HG03175 (cell line): ENCODE results near the gene CDH5.

Experiments
- ATAC-seq: cut with Tn5 transposase; IDR thresholded peaks from one replicate; pipeline ENCODE4 v1.9.1; 2021; ENCODE audit warnings: mild to moderate bottlenecking, moderate library complexity; ENCODE audit not compliant: unreplicated experiment

CDH5 gene

DNA sequence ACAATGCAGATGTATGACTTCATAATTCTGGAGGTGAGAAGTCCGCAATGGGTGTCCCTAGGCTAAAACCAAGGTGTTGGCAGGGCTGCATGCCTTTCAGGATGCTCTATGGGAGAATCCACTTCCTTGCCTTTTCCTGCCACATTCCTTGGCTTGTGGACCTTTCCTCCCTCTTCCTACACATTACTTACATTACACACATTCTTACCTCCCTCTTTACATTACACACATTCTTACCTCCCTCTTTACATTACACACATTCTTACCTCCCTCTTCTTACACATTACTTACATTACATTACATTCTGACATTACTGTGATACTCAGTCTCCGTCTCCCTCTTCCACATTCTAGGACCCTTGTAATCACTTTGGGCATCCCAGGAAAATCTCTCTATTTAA, 14.2 kb upstream of the CDH5 start:
- ATAC-seq = no peak

DNA sequence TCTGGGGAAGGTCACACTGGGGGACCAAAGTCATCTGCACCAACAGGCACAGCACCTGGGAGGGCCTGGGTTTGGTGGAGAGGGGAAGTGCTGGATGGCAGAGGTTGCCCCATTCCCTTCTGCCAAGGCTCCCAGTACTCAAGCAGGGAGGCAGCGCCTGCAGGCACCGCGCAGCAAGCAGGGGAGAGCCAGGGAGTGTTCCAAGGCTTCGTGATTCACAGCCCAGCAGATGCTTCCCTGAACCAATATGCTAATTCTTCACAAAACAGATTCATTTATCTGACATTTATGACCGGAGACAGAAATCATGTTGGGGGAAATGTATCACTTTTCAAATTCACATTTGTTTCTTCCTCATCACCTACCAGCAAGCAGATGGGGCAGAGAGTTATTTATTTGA, 13.4 kb upstream of the CDH5 start:
- ATAC-seq = no peak

DNA sequence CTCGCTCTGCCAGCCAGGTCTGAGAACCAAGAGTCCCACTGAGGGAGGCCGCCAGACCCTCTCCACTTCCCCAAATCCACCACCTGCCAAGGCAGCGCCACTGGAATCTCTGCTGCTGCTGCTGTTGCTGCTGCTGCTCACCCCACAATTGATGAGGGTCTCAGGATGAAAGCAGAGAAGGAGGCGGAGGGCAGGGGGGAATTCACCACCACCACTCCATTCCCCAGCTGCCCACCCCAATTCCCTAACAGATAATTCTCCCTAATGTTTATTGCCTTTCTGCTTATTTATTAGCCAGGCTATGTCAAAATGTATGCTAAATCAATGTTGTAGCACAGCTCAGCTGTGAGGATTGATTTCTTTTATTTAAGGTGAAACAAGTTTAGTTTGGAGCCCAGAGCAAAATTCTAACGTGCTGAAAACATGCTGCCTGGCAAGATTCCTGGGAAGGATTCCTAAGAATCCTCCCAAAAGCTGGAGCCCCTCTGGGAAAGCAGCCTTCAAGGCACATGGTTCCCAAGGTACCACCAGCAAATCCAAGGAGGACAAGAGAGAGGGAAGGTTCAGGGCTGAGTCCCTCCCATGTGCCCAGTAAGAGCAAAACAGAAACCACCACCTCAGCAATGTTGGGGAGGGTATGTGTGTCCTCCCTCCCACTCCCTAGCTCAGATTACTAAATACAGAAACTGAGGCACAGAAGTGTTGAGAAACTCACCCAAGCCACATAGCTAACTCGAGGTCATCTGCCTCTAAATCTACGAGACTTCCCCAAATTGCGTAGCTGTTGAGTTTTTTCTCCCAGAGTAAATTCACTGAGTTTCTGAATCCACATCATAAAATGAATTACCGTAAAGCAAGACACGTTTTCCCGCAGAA, 12.2 kb upstream of the CDH5 start:
- ATAC-seq = no peak

DNA sequence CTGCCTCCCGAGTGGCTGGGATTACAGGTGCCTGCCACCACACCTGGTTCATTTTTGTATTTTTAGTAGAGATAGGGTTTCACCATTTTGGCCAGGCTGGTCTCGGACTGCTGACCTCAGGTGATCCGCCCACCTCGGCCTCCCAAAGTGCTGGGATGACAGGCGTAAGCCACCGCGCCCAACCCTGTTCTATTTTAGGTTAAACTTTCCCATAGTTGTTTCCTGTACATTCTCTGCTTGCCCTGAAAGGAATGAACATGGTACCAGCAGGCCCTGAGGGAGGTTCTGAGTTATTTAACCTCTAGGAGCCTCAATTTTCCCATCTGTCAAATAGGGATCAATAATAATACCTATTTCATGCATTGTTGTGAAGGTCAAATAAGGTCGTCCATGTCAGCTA, 11.0 kb upstream of the CDH5 start:
- ATAC-seq = no peak

DNA sequence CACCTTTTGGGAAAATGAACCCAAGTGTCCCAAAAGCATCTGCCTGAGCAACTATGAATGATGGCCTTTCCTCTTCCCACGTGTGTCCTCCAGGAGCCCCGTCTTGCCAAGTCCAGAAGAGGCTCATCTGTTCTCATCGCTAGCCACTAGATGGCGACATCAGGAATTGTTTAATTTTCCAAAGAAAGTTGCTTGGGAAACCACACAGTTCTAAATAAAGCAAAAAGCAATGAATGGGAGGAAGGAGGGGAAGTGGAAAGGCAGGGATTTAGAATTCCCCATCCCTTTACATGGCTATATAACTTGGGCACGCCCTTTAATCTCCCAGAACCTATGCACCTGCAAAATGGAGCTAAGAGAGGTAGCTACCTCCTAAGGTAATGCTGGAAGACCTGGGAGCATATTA, 9.0 kb upstream of the CDH5 start:
- no peak for ATAC-seq

DNA sequence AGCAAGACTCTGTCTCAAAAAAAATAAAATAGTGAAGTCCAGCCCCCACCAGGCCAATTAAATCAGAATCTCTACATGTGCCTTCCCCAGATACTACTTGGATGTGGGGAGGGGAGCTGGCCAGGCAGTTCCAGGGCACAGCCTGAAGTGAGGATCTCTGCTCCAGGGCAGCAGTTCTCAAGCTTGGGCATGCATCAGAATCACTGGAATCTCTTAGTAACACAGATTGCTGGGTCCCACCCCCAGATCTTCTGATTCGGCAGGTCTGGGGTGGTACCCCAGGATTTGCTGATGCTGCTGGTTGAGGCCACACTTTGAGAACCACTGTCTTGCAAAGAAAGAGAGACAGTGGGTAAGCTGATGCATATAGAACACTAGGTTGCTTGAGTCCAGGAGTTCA, 8.3 kb upstream of the CDH5 start:
- ATAC-seq = no peak

DNA sequence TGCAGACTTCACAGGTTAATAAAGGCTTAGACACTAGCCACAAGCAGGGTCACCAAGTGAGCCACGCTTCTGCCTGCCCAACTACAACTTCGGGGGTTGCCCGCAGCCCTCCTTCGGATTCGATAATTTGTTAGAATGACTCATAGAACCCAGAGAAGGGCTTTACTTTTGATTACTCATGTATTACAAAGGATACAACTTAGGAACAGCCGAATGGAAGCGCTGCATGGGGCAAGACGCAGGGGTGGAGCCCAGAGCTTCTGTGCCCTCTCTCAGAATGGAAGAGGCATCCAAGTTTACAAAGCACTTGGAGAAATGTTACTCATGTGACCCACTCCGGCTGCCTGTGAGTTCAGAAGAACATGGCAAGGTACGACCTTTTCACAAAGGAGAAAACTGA, 7.5 kb upstream of the CDH5 start:
- no peak for ATAC-seq

DNA sequence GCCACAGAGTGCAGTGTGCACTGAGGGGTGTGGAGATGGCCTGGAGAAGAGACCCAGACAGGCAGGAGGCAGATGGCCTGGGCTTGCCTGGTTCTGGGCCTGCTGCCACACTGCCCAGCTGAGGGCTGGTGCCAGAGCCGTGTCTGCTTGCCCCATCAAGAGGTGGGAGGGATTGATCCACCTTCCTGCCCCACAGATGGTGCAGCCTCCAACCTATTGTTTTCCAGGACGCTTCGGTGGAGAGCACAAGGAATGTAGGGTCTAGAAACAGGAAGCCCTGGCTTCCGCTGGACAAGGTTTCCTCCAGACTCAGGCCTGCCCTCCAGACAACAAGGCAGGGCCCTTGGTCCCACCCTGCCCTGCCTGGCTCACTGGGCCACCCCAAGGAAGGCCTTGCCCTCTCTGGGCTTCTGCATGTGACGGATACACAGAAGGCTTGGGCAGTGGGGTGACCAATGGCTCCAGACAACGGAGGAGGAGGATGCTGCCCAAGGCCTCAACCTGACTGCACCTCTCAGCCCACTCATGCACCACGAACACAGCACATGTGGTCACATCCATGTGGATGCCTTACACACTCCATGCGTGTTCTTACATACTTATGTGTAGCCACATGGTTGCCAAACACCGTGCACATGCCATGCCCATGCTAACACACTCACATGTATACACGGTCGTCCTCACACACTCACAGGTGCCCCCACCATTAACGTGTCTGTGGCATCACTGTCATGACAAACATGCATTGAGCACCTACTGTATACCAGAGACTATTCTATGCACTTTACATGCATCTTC, 6.5 kb upstream of the CDH5 start:
- no peak for ATAC-seq

DNA sequence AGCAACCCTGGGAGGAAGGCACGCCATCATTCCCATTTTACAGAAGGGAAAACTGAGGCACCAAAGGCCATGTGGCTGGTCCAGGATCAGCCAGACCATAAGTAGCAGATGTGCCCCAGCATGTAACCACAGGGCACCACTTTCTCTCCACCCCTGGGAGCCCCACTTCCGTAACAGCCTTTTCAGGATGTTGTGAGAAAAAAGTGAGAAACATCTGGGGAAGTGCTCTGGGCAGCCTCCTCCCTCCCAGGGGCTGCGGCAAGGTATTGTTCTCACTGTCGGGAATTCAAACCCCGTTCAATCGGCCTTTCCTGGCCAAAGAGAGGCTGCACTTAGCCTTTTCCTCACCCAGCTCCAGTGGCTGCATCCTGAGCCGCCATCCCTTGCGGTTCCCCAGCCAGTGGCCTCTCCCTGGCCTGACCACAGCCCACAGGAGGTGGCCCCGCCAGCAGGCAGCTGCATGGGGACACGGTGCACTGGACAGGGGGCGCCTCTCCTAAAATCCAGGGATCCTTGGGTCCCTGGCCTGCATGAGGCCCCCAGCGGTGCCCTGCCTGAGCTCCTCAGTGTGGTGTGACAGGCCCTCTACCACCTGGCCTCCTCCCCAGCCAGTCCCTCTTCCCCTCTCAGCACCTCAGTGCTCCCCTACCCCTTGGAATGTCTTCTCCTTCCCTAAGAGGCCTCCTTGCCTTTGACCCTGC, 5.7 kb upstream of the CDH5 start:
- ATAC-seq = no peak

DNA sequence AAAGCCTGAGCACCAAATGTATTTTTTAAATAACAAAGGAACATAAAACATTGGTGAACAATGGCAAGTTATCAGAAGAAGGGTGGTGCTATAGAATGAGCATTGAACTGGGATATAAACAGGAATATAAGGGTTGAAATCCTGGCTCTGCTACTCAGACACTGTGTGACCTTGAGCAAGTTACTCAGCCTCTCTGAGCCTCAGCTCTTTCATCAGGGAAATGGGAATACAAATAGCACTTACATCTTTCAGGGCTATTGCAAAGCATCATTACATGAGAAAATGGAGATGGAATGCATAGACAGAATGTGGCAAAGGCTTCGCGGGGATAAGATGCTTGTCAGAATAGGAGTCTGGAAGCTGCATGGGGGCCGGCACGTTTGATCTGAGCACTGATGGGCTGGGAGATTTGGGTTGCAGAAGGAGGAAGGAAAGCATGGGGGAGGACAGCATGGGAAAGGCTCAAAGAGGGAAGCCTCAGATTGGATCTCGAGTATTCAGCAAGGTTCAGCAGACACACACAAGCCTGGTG, 4.8 kb upstream of the CDH5 start:
- ATAC-seq = no peak

DNA sequence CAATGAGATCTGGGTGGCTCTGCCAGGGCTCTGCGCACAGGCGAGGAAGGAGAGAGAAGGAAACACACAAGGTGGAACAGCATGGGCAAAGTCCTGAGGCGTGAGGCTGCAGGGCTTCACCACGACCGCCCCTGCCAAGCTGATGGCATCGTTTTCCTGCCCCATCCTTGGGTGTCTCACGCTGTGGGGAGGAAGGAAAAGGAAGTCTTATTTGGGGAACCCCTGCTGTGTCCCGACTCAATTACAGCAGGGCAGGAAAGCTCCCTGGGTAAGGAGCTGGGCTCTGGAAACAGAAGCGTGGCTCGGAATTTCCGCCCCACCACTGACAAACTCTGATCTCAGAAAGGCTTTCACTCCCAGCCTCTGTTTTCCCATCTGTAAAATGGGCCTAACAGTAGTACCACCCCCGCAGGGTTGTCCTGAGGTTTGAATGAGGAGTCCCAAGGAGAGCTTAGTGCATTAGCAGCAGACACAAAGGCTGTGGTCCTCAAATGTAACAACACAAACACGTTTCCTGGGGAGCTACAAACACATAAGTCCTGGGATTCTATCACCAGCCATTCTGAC, 3.2 kb upstream of the CDH5 start:
- no peak for ATAC-seq

DNA sequence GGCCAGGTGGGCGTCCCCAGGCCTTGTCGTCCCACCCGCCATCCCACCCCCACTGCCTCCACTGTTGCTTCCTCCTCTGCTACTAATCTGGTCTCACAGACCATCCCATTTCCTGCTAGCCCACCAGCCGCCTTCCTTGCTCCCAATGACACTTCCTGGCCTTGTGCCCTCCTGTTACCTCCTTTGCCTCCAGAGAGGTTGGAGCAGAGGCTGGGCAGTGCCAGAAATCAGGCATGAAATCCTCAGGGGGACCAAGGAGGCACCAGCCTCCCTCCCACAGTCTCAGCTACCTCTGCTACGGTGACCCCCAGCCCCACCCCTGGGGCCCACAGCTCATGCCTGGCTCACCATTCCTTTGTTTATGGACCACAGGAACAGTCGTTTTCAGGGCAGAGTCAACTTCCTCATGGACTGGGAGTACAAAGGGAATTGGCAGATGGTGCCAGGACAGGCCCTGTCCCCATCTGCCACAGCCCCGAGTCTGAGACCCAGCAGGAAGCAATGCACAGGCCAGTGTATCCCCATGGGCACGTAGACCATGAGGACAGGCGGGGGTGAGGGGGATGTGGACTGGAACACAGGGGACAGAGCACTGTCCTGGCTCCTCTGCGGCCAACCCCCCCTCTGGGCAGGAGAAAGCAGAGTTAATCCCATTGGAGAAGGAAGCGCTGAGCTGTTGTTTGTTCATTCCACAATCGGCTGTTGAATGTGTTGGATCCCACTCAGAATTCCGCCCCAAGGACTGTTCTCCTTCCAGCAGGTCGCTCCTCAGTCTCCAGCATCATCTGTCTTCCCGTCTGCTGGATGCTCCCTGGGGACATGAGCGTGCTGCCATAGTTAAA, 2.2 kb upstream of the CDH5 start:
- ATAC-seq = no peak

DNA sequence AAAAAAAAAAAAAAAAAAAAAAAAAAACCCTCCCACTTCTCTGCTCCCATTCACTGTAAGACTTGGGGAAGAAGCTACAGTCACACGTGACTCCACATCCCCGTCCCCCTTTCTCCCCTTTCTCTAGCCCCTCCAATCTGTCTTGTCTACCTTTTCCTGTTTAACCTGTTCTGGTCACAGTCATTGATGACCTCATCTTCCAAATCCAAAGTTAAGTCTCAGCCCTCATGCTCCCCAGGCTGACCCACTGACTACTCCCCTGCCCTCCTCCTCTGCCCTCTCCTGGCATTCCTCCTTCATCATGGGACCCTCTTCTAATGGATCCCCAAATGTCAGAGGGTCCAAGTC, 1.6 kb upstream of the CDH5 start:
- ATAC-seq = no peak

DNA sequence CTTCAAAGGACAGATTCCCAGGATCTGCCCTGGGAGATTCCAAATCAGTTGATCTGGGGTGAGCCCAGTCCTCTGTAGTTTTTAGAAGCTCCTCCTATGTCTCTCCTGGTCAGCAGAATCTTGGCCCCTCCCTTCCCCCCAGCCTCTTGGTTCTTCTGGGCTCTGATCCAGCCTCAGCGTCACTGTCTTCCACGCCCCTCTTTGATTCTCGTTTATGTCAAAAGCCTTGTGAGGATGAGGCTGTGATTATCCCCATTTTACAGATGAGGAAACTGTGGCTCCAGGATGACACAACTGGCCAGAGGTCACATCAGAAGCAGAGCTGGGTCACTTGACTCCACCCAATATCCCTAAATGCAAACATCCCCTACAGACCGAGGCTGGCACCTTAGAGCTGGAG, 840 bp upstream of the CDH5 start:
- no peak for ATAC-seq

DNA sequence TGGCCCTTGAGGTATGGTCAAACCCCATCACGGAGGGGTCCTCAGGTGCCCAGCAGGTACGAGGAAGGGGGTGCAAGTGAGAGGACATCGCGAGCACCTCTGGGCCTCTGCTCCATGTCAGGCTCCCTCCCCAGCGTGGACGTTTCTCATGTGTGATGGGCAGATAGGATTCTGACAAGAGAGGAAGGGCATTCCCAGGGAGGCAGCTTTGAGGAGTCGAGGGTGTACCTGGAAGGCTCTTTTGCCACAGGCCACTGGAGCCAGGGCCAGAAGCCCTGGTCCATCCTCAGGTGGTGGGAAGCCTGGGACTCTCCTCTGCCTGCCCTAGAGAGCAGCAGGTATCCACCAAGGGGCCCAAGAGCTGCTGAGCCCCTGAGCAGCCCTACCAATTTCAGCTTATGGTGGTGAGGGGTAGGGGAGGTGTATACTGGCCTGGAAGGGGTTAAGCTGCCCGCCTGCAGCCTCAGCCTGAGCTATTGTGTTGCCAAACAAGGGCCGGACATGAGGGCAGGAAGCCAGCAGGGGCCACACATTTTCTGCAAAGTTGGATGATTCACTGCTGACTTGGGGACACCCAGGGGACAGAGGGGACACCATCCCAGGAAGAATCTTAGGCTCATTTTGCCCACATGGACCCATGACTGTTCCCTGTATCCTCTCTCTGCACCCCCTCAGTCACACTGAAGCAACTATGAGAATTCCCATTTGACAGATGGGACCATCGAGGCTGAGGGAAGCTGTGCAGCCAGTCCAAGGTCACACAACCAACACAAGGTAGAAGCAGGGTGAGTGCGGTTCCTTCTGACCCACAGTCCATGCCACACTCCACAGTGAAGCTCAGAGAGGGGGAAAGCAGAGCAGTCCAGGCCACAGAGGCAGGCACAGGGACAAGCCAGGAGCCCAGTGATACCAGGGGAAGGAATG, 1.7 kb downstream of the CDH5 start:
- no peak for ATAC-seq

DNA sequence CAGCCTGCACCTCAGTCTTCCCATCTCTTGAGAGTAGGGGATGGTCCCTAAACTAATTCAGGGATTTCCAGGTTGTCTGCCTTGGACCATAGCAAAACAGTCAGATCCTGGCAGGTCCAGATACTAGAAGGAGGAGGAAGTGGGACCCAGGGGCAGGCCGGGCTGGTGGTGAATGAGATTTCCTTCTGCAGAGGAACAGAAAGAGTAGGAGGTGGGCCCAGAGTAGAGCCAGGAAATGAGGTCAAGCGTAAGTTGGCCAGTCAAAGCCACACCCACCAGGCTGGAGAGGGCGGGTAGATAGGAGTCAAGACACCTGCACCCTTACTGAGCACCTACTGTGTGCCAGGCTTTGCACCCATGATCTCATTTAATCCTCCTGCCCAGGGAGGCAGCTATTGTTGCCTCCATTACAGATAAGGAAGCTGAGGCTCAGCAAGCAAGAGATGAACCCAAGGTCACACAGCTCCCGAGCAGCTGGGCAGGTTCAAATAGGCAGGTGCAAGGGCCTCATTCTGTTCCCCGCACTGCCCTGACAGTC, 2.6 kb downstream of the CDH5 start:
- ATAC-seq = no peak

DNA sequence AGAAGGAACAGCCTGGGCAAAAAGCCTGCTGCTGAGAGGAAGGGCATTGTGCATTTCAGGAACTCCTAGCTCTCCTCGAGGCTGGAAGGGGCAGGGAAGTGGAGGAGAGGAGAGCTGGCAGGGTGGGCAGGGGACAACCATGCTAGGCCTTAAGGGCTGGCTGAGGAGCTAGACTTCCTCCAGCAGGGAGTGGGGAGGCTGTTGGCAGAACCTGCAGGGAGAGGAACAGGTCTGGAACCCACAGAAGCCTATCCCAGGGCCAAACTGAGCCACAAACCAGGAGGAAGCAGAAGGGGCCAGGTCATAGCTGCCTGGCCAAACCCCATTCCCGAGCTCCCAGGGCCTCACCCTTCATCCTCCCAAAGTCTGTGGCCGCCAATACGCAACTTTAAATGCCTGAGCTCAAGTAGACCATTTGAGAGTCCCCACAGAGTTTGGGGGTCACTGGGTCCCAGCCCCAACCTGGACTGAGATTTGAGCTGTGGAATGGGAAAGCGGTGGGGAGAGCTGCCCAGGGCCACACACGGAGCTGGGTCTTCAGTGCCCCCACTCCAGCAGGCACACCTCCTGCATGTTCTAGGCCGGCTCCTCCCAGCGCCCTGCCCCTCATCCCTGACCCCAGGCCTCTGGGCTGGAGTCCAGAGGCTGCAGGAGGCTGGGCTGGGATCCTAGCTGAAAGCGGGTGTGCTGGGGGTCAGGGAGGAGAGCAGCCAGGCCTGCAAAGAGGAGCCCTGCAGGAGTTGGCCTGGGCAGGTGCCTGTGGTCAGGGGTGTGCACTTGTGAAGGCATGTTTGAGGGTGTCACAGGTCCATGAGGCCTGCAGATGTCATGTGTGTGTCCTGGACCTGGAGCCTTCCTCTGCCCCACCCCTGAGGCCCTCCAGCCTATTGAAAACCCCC, 4.5 kb downstream of the CDH5 start:
- ATAC-seq = no peak
